HUES48 (cell line): ENCODE measurements around the gene C10orf71.

Source experiments
- H3K27ac ChIP-seq: one replicate; pipeline ENCODE4 v1.7.0; 2013; ENCODE audit warnings: low read depth, low read length, inconsistent platforms
- H3K27me3 ChIP-seq: 2 replicates; pipeline ENCODE4 v1.6.1; 2013; ENCODE audit warnings: mild to moderate bottlenecking, low read length; ENCODE audit not compliant: control insufficient read depth, insufficient read depth
- H3K36me3 ChIP-seq: 2 replicates; pipeline ENCODE4 v1.6.1; 2013; ENCODE audit warnings: low read length; ENCODE audit not compliant: control insufficient read depth, insufficient read depth
- H3K4me1 ChIP-seq: 2 replicates; pipeline ENCODE4 v1.6.1; 2013; ENCODE audit warnings: mild to moderate bottlenecking, low read length; ENCODE audit not compliant: control insufficient read depth, insufficient read depth
- H3K4me3 ChIP-seq: 2 replicates; pipeline ENCODE4 v1.5.1; 2013; ENCODE audit warnings: mild to moderate bottlenecking, low read depth, low read length
- H3K9ac ChIP-seq: 2 replicates; pipeline ENCODE4 v1.6.1; 2013; ENCODE audit warnings: mild to moderate bottlenecking, low read depth, low read length, moderate library complexity
- H3K9me3 ChIP-seq: 2 replicates; pipeline ENCODE4 v1.6.1; 2013; ENCODE audit warnings: low read length; ENCODE audit not compliant: control insufficient read depth, insufficient read depth

Gene C10orf71

GRCh38 chr10:49369216-49370162 lies 70.5 kb downstream of the C10orf71 start:
- H3K4me1 ChIP-seq: no peaks in the 10 kb centered on the region
- no peak overlapping the region for H3K9ac ChIP-seq
- no peaks in the 10 kb centered on the region for H3K36me3 ChIP-seq
- H3K27ac ChIP-seq: no peak overlapping the region
- H3K9me3 ChIP-seq: no peaks in the 10 kb centered on the region
- H3K27me3 ChIP-seq: no peaks in the 10 kb centered on the region
- no peak overlapping the region for H3K4me3 ChIP-seq

- Histone ChIP-seq H3K9me3 (no peaks in the 10 kb centered on the region), H3K27ac (no peak overlapping the region), H3K27me3 (no peaks in the 10 kb centered on the region), H3K4me3 (no peak overlapping the region), H3K9ac (no peak overlapping the region), H3K4me1 (no peaks in the 10 kb centered on the region), H3K36me3 (no peaks in the 10 kb centered on the region)
Measured at GRCh38 chr10:49370326-49371100, 71.5 kb downstream of the C10orf71 start.

GRCh38 chr10:49371967-49372366 lies 73.0 kb downstream of the C10orf71 start:
- no peaks in the 10 kb centered on the region for H3K4me1 ChIP-seq
- H3K4me3 ChIP-seq: no peak overlapping the region
- no peak overlapping the region for H3K9ac ChIP-seq
- no peak overlapping the region for H3K27ac ChIP-seq
- H3K36me3 ChIP-seq: no peaks in the 10 kb centered on the region
- H3K27me3 ChIP-seq: no peaks in the 10 kb centered on the region
- H3K9me3 ChIP-seq: no peaks in the 10 kb centered on the region

GRCh38 chr10:49373361-49373760 lies 74.4 kb downstream of the C10orf71 start:
- Histone ChIP-seq H3K9me3 (no peaks in the 10 kb centered on the region), H3K4me1 (no peaks in the 10 kb centered on the region), H3K4me3 (no peak overlapping the region), H3K27ac (no peak overlapping the region), H3K9ac (no peak overlapping the region), H3K36me3 (no peaks in the 10 kb centered on the region), H3K27me3 (no peaks in the 10 kb centered on the region)

GRCh38 chr10:49374740-49375139 lies 75.8 kb downstream of the C10orf71 start:
- H3K27me3 ChIP-seq: no peaks in the 10 kb centered on the region

GRCh38 chr10:49375611-49376010 lies 76.6 kb downstream of the C10orf71 start:
- Histone ChIP-seq H3K4me3 (no peak overlapping the region), H3K27ac (no peak overlapping the region), H3K36me3 (no peaks in the 10 kb centered on the region), H3K9me3 (no peaks in the 10 kb centered on the region), H3K27me3 (no peaks in the 10 kb centered on the region), H3K9ac (no peak overlapping the region), H3K4me1 (no peaks in the 10 kb centered on the region)

More at GRCh38 chr10:49374740-49375139, 75.8 kb downstream of the C10orf71 start:
- Histone ChIP-seq H3K9me3 (no peaks in the 10 kb centered on the region), H3K36me3 (no peaks in the 10 kb centered on the region), H3K4me1 (no peaks in the 10 kb centered on the region), H3K27ac (no peak overlapping the region), H3K9ac (no peak overlapping the region), H3K4me3 (no peak overlapping the region)
